IMR-90 (cell line): ENCODE results near the gene YIPF3.

Experiments used
- BHLHE40 ChIP-seq: fragments of 150-350 bp; IDR thresholded peaks from 2 replicates; pipeline ENCODE4 v1.6.1; 2016; ENCODE audit warnings: mild to moderate bottlenecking, low read depth, low read length
- CEBPB ChIP-seq: IDR thresholded peaks from 2 replicates; pipeline ENCODE4 v1.6.1; 2012; ENCODE audit warnings: low read depth, low read length, improper control_type of control experiment
- CHD1 ChIP-seq: IDR thresholded peaks from 2 replicates; pipeline ENCODE4 v1.6.1; 2012; ENCODE audit warnings: low read depth, low read length, improper control_type of control experiment
- POLR2A ChIP-seq: IDR thresholded peaks from 2 replicates; pipeline ENCODE4 v1.6.1; 2012; ENCODE audit warnings: mild to moderate bottlenecking, low read depth, low read length
- RAD21 ChIP-seq: IDR thresholded peaks from 2 replicates; pipeline ENCODE4 v1.6.1; 2012; ENCODE audit warnings: low read length, improper control_type of control experiment
- RCOR1 ChIP-seq: IDR thresholded peaks from 2 replicates; pipeline ENCODE4 v1.6.1; 2012; ENCODE audit warnings: mild to moderate bottlenecking, low read length, improper control_type of control experiment; ENCODE audit not compliant: insufficient replicate concordance
- RFX5 ChIP-seq: IDR thresholded peaks from 2 replicates; pipeline ENCODE4 v1.8.0; 2012; ENCODE audit warnings: low read depth, mild to moderate bottlenecking, low read length, moderate library complexity
- TF ChIP-seq, protein P1 (sequence below): conservative IDR thresholded peaks from 2 replicates; pipeline ENCODE4 v1.5.1; 2012; ENCODE audit warnings: mild to moderate bottlenecking, low read depth, low read length, improper control_type of control experiment
- TF ChIP-seq, protein P2 (sequence below): fragments of 150-350 bp; IDR thresholded peaks from 2 replicates; pipeline ENCODE4 v1.6.1; 2017; ENCODE audit warnings: mild to moderate bottlenecking, antibody characterized with exemption, low read length, low read depth

DNA sequence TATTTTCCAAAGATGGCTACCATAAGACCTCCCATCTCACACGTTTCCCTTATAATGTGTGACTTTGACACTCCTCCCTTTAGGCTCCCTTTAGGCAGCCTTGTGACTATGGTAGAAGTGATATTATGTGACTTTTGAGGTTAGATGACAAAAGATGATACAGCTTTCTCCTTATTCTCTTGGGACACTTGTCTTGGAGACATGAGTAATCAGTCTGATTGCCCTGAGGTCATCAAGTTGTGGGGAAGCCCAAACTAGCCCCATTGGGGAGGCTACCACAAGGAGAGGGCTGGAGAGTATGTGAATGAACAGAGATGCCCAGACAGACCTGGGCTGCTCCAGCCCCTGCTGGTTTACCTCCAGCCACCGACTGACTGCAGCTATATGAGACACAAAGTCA, 50.8 kb downstream of the YIPF3 start:
- TF ChIP-seq BHLHE40 (no peak), RAD21 (no peak), RFX5 (no peak), POLR2A (no peak), CHD1 (no peak), RCOR1 (no peak), CEBPB (no peak)
- TF ChIP-seq, protein P1, sequence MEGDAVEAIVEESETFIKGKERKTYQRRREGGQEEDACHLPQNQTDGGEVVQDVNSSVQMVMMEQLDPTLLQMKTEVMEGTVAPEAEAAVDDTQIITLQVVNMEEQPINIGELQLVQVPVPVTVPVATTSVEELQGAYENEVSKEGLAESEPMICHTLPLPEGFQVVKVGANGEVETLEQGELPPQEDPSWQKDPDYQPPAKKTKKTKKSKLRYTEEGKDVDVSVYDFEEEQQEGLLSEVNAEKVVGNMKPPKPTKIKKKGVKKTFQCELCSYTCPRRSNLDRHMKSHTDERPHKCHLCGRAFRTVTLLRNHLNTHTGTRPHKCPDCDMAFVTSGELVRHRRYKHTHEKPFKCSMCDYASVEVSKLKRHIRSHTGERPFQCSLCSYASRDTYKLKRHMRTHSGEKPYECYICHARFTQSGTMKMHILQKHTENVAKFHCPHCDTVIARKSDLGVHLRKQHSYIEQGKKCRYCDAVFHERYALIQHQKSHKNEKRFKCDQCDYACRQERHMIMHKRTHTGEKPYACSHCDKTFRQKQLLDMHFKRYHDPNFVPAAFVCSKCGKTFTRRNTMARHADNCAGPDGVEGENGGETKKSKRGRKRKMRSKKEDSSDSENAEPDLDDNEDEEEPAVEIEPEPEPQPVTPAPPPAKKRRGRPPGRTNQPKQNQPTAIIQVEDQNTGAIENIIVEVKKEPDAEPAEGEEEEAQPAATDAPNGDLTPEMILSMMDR = no peak
- TF ChIP-seq, protein P2, sequence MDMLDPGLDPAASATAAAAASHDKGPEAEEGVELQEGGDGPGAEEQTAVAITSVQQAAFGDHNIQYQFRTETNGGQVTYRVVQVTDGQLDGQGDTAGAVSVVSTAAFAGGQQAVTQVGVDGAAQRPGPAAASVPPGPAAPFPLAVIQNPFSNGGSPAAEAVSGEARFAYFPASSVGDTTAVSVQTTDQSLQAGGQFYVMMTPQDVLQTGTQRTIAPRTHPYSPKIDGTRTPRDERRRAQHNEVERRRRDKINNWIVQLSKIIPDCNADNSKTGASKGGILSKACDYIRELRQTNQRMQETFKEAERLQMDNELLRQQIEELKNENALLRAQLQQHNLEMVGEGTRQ = no peak
